Subcutaneous adipose tissue (tissue), 4 donors: ENCODE measurements around the gene OVCA2. TPM values are rescaled to one million over a fixed set of nuclear protein-coding genes. Genes with fewer than 3 reads are reported as not detected.

Experiments used
- total RNA-seq, 4 donors: library from RNA; depleted of rRNA; stranded (reverse); fragments of >200 nt; gene quantifications; one replicate each; pipeline ENCODE4 v1.1.0, GENCODE V29; 2016
- TF ChIP-seq, protein P1 (sequence below): fragments of 450-650 bp; IDR thresholded peaks from one replicate; pipeline ENCODE4 v1.5.1; 2016; ENCODE audit warnings: low read depth, mild to moderate bottlenecking, control low read depth, antibody characterized with exemption, moderate library complexity

The OVCA2 gene
- total RNA-seq, 4 donors from 2014 or later: 26.9 to 30.8 (median 29.5) TPM

DNA sequence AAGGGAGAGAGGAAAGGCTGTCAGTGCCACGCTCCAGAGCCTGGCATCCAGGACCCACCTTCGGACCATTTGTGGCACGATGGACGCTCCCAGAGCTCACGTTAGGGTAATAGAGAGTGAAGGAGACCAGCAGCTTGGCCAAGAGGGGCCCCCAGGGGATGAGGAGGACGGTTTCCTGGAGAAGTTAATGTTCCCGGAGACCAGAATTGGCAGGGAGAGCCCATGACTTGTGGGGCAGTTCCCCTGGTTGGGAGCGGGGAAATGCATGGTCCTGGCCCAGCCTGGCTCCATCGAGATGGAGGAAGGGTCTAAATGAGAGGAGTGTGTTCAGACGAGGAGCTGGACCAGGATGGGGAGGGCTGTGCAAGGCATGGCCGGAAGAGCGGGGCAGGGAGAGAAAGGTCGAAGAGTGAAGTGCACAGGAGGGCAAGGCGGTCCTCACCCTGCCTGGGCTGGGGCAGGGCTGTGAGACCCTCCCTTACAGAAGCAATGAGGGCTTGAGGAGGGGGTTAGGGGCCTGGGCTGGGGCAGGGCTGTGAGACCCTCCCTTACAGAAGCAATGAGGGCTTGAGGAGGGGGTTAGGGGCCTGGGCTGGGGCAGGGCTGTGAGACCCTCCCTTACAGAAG, 10.2 kb downstream of the OVCA2 start:
- TF ChIP-seq, protein P1, sequence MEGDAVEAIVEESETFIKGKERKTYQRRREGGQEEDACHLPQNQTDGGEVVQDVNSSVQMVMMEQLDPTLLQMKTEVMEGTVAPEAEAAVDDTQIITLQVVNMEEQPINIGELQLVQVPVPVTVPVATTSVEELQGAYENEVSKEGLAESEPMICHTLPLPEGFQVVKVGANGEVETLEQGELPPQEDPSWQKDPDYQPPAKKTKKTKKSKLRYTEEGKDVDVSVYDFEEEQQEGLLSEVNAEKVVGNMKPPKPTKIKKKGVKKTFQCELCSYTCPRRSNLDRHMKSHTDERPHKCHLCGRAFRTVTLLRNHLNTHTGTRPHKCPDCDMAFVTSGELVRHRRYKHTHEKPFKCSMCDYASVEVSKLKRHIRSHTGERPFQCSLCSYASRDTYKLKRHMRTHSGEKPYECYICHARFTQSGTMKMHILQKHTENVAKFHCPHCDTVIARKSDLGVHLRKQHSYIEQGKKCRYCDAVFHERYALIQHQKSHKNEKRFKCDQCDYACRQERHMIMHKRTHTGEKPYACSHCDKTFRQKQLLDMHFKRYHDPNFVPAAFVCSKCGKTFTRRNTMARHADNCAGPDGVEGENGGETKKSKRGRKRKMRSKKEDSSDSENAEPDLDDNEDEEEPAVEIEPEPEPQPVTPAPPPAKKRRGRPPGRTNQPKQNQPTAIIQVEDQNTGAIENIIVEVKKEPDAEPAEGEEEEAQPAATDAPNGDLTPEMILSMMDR: no peak

DNA sequence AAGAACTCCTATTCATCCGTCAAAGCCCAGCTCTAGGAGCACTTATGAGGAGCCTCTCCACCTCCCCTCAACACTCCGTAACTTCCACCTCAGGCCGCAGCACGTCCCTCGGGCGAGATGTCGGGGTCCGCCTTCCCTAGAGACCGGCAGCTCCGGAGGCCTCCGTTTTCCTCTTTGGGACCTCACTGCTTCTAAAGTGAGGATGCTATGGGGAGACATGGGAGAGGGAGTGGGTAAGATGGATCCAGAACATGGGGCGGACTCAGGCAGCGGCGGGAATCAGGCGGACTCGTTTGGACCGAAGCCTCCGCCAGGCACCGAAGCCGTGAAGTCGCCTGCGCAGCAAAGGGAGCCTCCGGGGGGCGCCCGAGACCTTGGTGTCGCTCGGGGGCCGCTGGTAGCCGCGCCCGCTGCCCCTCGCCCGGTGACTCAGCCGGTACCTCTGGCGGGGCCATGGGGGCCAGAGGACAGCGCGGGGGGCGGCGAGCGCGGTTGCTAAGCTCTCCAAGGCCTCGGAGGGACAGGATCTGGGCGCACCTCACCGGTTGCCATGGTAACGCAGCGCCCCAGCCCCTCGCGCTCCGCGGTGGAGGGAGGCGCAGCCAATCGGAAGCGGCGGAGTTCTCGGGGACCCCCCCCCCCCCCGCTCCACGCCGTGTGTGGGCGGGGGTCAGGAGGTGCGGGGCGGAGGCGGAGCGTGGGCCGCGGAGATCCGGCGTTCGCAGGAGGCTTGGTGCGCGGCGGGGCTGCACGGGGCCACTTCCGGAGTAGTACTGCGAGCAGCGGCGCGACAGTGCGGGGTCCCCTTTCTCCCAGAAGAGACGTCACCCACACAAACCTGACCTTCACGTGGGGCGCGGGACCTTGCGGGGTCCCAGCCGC, 11.8 kb downstream of the OVCA2 start:
- TF ChIP-seq, protein P1: no peak

DNA sequence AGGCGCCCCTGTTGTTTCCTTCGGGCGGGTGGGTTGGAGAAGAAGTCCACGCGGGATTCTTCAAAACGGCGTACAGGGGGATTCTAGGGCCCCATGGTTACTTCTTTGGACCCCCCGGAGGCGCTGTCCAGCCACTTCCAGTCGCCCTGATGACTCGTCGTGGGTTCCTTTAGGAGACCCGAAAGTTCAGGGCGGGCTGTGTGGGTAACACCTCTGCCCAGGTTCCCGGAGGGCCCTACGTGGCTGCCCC, 12.4 kb downstream of the OVCA2 start:
- TF ChIP-seq, protein P1: no peak

DNA sequence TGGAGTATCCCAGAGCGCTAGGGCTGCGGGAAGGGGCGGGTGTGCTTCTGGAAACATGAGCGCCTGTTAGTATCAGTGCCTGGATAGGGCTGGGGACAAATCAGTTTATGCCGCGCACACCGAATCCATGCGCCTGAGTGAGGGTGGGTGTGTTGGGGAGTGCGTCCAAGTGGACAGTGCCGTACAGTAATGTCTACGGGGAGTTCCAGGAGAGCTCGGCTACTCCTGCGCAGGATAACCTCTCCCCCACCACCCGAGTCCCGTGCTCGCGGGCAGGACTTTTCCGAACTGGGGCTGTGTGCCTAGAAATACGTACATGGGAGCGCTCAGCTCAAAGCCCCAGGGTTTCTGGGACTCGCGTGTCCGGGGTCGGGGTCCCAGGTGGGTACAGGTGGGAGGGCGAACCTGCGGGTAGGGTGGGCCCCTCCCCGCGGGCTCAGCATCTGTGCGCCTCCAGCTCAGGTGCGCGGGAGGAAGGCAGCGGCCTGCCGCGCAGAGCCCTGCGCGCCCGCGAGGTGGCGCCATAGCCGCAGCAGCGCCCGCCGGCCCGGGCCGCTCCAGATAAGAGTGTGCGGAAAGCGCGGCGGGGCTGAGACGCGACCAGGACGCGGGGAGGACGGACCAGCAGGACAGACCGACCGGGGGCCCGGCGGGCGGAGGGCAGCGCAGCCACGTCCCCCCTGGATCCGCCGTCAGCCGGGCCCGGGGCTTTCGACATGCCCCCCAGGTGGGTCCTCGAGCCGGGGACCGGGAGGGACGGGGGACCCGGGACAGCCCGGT, 12.9 kb downstream of the OVCA2 start, which contains the start of gene HIC1:
Gene HIC1 (plus strand): TSS at position 592 of the 780 bp plus-strand sequence. CDS start 1,588 bp downstream, outside the sequence.
- TF ChIP-seq, protein P1: no peak

DNA sequence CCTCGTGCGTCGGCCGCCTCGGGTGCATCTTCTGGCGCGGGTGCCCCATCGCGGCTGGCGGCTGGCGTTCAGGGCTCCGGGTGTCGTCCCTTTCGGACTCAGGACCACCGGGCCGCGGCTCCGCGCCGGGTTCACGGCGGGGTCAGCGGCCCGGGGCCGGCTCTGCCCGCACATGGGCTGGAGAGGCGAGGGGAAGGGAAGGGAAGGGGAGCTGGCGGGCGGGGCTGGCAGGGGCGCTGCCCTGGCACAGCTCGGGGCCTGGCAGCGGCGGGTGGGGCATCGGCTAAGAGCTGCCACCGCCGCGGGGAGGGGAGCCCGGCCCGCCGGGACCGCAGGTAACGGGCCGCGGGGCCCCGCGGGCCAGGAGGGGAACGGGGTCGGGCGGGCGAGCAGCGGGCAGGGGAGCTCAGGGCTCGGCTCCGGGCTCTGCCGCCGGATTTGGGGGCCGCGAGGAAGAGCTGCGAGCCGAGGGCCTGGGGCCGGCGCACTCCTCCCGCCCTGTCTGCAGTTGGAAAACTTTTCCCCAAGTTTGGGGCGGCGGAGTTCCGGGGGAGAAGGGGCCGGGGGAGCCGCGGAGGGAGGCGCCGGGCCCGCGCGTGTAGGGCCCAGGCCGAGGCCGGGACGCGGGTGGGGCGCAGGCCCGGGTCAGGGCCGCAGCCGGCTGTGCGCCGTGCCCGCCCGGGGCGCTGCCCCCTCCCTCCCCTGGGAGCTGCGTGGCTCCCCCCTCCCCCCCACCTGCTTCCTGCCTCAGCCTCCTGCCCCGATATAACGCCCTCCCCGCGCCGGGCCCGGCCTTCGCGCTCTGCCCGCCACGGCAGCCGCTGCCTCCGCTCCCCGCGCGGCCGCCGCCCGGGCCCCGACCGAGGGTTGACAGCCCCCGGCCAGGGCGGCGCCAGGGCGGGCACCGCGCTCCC, 13.7 kb downstream of the OVCA2 start:
- TF ChIP-seq, protein P1: no peak

DNA sequence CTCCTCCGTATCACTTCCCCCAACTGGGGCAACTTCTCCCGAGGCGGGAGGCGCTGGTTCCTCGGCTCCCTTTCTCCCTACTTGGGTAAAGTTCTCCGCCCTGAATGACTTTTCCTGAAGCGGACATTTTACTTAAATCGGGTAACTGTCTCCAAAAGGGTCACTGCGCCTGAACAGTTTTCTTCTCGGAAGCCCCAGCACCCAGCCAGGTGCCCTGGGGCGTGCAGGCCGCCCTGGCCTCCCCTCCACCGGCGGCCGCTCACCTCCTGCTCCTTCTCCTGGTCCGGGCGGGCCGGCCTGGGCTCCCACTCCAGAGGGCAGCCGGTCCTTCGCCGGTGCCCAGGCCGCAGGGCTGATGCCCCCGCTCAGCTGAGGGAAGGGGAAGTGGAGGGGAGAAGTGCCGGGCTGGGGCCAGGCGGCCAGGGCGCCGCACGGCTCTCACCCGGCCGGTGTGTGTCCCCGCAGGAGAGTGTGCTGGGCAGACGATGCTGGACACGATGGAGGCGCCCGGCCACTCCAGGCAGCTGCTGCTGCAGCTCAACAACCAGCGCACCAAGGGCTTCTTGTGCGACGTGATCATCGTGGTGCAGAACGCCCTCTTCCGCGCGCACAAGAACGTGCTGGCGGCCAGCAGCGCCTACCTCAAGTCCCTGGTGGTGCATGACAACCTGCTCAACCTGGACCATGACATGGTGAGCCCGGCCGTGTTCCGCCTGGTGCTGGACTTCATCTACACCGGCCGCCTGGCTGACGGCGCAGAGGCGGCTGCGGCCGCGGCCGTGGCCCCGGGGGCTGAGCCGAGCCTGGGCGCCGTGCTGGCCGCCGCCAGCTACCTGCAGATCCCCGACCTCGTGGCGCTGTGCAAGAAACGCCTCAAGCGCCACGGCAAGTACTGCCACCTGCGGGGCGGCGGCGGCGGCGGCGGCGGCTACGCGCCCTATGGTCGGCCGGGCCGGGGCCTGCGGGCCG, 14.7 kb downstream of the OVCA2 start:
- TF ChIP-seq, protein P1: no peak
